ENCODE data around the gene WDR45. TPM values are rescaled to one million over a fixed set of nuclear protein-coding genes. Genes with fewer than 3 reads are reported as not detected.
A peak's percentile ranks its signal among the peaks of the same experiment; 100 is the strongest.

WDR45 gene
- total and polyA plus RNA-seq, 10 of the 15 experiments (the other 5 are each of a cell fraction or from before 2014, with no cell fraction given): 5.9 to 30.9 (median 20.6) TPM

GRCh38 chrX:49073601-49074575 lies 5.8 kb downstream of the WDR45 start, which contains the start of gene PRAF2:
Gene PRAF2 (minus strand): TSS chrX:49074002. CDS start chrX:49073987, 15 bp downstream.
- Histone ChIP-seq H3K27me3 (replicated peaks in 1 of 2; ENCODE audit: control insufficient read depth in 2 of 2, insufficient read depth in 2 of 2, low read length in 1 of 2) (no peaks in the 10 kb centered on the region), H3K4me2 (ENCODE audit: control insufficient read depth, insufficient read depth) (peak within 1 kb of the TSS; percentile 64), H3K36me3 (ENCODE audit: control insufficient read depth in 2 of 2, insufficient read depth in 2 of 2, low read length in 1 of 2) (no peaks in the 10 kb centered on the region; a peak in 1 of 4 replicates), H3K27ac (ENCODE audit: control insufficient read depth, insufficient read depth) (no peak within 1 kb of the TSS), H3K9ac (ENCODE audit: control insufficient read depth, insufficient read depth, low read length) (peak within 1 kb of the TSS; percentile 34; the same call in 1 of the 2 replicates), H2AFZ (ENCODE audit: control insufficient read depth, low read depth, low read length) (peak within 1 kb of the TSS; percentile 67; the same call in 1 of the 2 replicates), H4K20me1 (ENCODE audit: control insufficient read depth, insufficient read depth) (no peaks in the 10 kb centered on the region), H3K4me3 (peak within 1 kb of the TSS; percentile 76), H3K9me3 (replicated peaks; ENCODE audit: control insufficient read depth, insufficient read depth, low read length) (peaks cover 2% of the 10 kb centered on the region; the same call in 1 of the 3 replicates), H3K79me2 (ENCODE audit: control insufficient read depth, insufficient read depth, low read length) (no peaks in the 10 kb centered on the region), H3K4me1 (ENCODE audit: control insufficient read depth, insufficient read depth, low read length) (no peaks in the 10 kb centered on the region)
- intact Hi-C loops (cut with micrococcal nuclease; ENCODE audit: unreplicated experiment) (no loop called here), in situ Hi-C loops (cut with MboI) (no loop called here)
- ATAC-seq: peak; percentile 60
- POLR2A ChIA-PET: no interaction called here
- DNase-seq (ENCODE audit: low read depth, low spot score): peak; percentile 42
- CTCF ChIA-PET: no interaction called here
- RAD21 ChIA-PET (ENCODE audit: unreplicated experiment): no interaction called here
- no TSS peak for BruUV-seq (replicated peaks)
- SMC1A ChIA-PET (ENCODE audit: uncharacterized antibody, unreplicated experiment): no interaction called here
- WGBS (ENCODE audit: insufficient coverage, insufficient replicate concordance, low lambda C conversion rate, missing lambda C conversion rate): 32% methylated on average over 52 of the region's 61 CpGs
- no peak for FAIRE-seq
- no peak for TF ChIP-seq HSF1 (IDR thresholded peaks at IDR 0.05; ENCODE audit: low read depth, low read length)
- TF ChIP-seq TCF7 (IDR thresholded peaks at IDR 0.05; ENCODE audit: borderline replicate concordance): no peak
- TF ChIP-seq BRCA1 (IDR thresholded peaks at IDR 0.05; ENCODE audit: low read depth, low read length): no peak
- no peak for TF ChIP-seq KLF5 (IDR thresholded peaks at IDR 0.05; ENCODE audit: partially characterized antibody)
- TF ChIP-seq SKIL (IDR thresholded peaks at IDR 0.05; ENCODE audit: low read depth, poor library complexity, severe bottlenecking): no peak
- no peak for TF ChIP-seq SREBF2 (IDR thresholded peaks at IDR 0.05; ENCODE audit: low read length)
- no peak for TF ChIP-seq STAT3 (IDR thresholded peaks at IDR 0.05; ENCODE audit: low read depth, low read length)
- TF ChIP-seq EGR1 (IDR thresholded peaks at IDR 0.05; ENCODE audit: borderline replicate concordance in 1 of 2, low read depth in 2 of 2, low read length in 2 of 2): 0 out of 3 replicates have a peak, but pooled peaks of 1 of the 2 experiments have one; percentile 24
- TF ChIP-seq RUNX3 (IDR thresholded peaks at IDR 0.05; ENCODE audit: low read length): peak; percentile 55
- no peak for TF ChIP-seq KDM1A (IDR thresholded peaks at IDR 0.05; ENCODE audit: borderline replicate concordance)
- no peak for TF ChIP-seq NFIC (IDR thresholded peaks at IDR 0.05; ENCODE audit: low read depth, low read length)
- no peak for TF ChIP-seq MTA2 (IDR thresholded peaks at IDR 0.05; ENCODE audit: low read depth)
- no peak for TF ChIP-seq NRF1 (conservative IDR thresholded peaks at IDR 0.05; ENCODE audit: low read depth, low read length)
- no peak for TF ChIP-seq RELA (IDR thresholded peaks at IDR 0.05; ENCODE audit: borderline replicate concordance, partially characterized antibody)
- TF ChIP-seq NKRF (conservative IDR thresholded peaks at IDR 0.05): no peak
- TF ChIP-seq E2F4 (IDR thresholded peaks at IDR 0.05; ENCODE audit: low read depth, low read length): no peak

Measured in GM12878 (cell line).